Esophagus (tissue), 2 donors: ENCODE results near the gene TMEM271. TPM values are rescaled to one million over a fixed set of nuclear protein-coding genes. Genes with fewer than 3 reads are reported as not detected.

Experiments used
- H3K27ac ChIP-seq, 2 donors: one replicate each; pipeline ENCODE4 v1.5.1; 2013; ENCODE audit warnings: low read depth in 2 of 2, mild to moderate bottlenecking in 2 of 2, inconsistent platforms in 1 of 2, low read length in 1 of 2, moderate library complexity in 1 of 2
- H3K27me3 ChIP-seq, 2 donors: one replicate each; pipeline ENCODE4 v1.6.1; 2013; ENCODE audit warnings: low read length in 2 of 2, control low read depth in 1 of 2, mild to moderate bottlenecking in 1 of 2; ENCODE audit not compliant: insufficient read depth in 2 of 2, control insufficient read depth in 1 of 2
- H3K36me3 ChIP-seq, 2 donors: one replicate each; pipeline ENCODE4 v1.6.1; 2013; ENCODE audit warnings: low read length in 1 of 2; ENCODE audit not compliant: control insufficient read depth in 2 of 2, insufficient read depth in 2 of 2
- H3K4me1 ChIP-seq, 2 donors: one replicate each; pipeline ENCODE4 v1.6.1; 2013; ENCODE audit warnings: low read length in 1 of 2; ENCODE audit not compliant: control insufficient read depth in 2 of 2, insufficient read depth in 2 of 2
- H3K4me3 ChIP-seq, 2 donors: one replicate each; pipeline ENCODE4 v1.5.1; 2013; ENCODE audit warnings: low read length in 2 of 2, mild to moderate bottlenecking in 2 of 2, low read depth in 1 of 2, moderate library complexity in 1 of 2
- H3K9me3 ChIP-seq, 2 donors: one replicate each; pipeline ENCODE4 v1.6.1; 2013; ENCODE audit warnings: mild to moderate bottlenecking in 2 of 2, low read depth in 1 of 2, low read length in 1 of 2, moderate library complexity in 1 of 2; ENCODE audit not compliant: control insufficient read depth in 2 of 2, insufficient read depth in 1 of 2
- WGBS, 2 donors: extraction: QIAGEN DNeasy Blood & Tissue Kit; methylation state at CpG; one replicate each; pipeline ENCODE4 v1.1.7; 2013; 5-methylcytosine and 5-hydroxymethylcytosine counted together
- polyA plus RNA-seq, 2 donors: library from polyadenylated mRNA; stranded (reverse); fragments of 200-250 nt; gene quantifications; one replicate each; pipeline ENCODE4 v1.2.3, GENCODE V29; 2013
- donor health status: healthy with polysubstance abuse.
- donor health status: Bipolar disorder and iron deficiency.

TMEM271 gene
- polyA plus RNA-seq, 2 donors, result 0.08 TPM

- Histone ChIP-seq H3K27me3 (no peaks in the 10 kb centered on the region), H3K4me3 (no peak overlapping the region), H3K4me1 (no peaks in the 10 kb centered on the region), H3K27ac (no peak overlapping the region), H3K36me3 (no peaks in the 10 kb centered on the region), H3K9me3 (no peaks in the 10 kb centered on the region)
- 74 to 87% methylated on average over 5 of the region's 5 CpGs for WGBS, 2 donors
Measured at GRCh38 chr4:545612-546011, 30.5 kb downstream of the TMEM271 start.

DNA sequence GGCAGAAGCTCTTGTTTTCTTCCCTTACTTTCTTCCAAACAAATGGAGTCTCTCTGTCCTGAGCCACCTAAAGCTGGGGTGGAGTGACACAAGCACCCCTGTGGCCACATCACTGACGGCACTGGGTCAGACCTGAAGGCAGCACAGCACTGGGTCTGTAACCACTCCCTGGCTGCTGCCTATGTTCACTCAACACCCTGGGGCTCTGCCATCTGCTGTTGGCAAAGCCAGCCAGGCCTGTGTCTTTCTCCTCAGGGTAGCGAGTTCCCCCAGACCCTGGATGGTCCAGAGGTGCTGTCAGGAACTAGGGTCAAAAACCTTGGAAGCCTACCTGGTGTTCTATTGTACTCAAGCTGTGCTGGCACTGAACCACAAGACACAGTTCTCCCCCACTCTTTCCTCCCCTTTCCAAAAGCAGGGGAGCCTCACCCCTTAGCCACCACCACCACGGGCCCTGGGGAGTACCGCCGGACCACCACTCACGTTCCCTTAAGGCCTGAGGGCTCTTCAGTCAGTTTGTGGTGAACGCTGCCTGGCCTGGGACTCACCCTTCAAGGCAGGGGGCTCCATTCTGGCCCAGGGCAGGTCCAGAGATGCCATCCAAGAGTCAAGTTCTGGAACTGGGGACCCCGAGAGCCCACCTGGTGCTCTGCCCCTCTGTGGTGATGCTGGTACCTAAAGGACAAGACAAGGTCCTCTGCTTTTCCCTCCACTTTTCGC lies 31.5 kb downstream of the TMEM271 start:
- Histone ChIP-seq H3K4me3 (no peak overlapping the region), H3K27ac (no peak overlapping the region), H3K27me3 (no peaks in the 10 kb centered on the region), H3K36me3 (no peaks in the 10 kb centered on the region), H3K4me1 (no peaks in the 10 kb centered on the region), H3K9me3 (no peaks in the 10 kb centered on the region)
- 77 to 86% methylated on average over 9 of the region's 9 CpGs for WGBS, 2 donors

DNA sequence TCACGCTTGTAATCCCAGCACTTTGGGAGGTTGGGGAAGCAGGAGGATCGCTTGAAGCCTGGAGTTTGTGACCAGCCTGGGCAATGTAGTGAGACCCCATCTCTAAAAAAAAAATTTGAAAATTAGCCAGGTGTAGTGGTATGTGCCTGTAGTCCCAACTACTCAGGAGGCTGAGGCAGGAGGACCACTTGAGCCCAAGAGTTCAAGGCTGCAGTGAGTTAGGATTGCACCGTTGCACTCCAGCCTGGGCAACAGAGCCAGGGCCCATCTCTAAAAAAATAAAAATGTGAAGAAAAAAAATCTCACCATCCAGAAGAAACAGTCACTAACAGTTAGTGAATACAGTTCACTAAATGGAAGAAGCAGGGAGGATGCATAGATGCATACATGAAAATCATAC lies 34.8 kb downstream of the TMEM271 start:
- Histone ChIP-seq H3K27ac (no peak overlapping the region), H3K4me1 (no peaks in the 10 kb centered on the region), H3K9me3 (peaks cover 0 to 3% of the 10 kb centered on the region in 2 donors), H3K36me3 (peaks cover 4 to 10% of the 10 kb centered on the region in 2 donors), H3K4me3 (no peak overlapping the region), H3K27me3 (no peaks in the 10 kb centered on the region)
- 94 to 99% methylated on average over 3 of the region's 3 CpGs for WGBS, 2 donors

DNA sequence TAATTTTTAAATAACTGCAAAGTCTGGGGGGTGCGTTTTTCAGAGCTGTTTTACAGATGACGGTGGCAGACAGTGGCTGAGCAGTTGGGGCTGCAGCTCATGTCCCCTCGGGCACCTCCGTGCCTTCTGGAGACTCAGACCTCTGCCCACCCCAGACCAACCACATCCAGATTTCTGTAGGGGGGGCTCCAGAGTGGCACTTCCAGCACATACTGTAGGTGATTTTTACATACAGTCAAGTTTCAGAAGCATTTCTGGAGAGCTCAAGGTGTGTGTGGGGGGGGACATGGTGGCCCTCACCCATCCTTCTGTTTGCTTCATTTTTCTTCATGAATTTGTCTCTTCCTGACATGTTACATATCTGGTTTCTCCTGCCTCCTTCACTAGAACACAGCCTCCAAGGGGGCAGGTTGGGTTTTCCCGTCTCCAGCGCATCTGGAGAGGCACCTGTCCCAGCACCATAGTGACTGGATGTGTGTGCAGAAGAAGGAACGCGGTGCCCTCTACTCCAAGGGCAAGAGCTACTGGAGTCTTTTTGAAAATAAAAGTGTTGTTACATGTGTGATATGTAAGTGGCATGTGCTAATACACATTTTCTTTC lies 37.5 kb downstream of the TMEM271 start:
- Histone ChIP-seq H3K9me3 (peaks cover 0 to 3% of the 10 kb centered on the region in 2 donors), H3K4me1 (no peaks in the 10 kb centered on the region), H3K36me3 (peaks cover 10 to 30% of the 10 kb centered on the region in 2 donors), H3K27ac (no peak overlapping the region), H3K4me3 (no peak overlapping the region), H3K27me3 (no peaks in the 10 kb centered on the region)
- WGBS, 2 donors, result 93 to 96% methylated on average over 8 of the region's 8 CpGs

- whole genome bisulfite sequencing, 2 donors, result 94 to 95% methylated on average over 21 of the region's 21 CpGs
- Histone ChIP-seq H3K4me3 (no peak overlapping the region), H3K36me3 (peaks cover 10 to 35% of the 10 kb centered on the region in 2 donors), H3K4me1 (no peaks in the 10 kb centered on the region), H3K9me3 (peaks cover 0 to 3% of the 10 kb centered on the region in 2 donors), H3K27ac (no peak overlapping the region), H3K27me3 (no peaks in the 10 kb centered on the region)
Measured at GRCh38 chr4:537436-538264, 38.4 kb downstream of the TMEM271 start.

GRCh38 chr4:536351-536972 lies 39.6 kb downstream of the TMEM271 start:
- H3K9me3 ChIP-seq, result peaks cover 0 to 3% of the 10 kb centered on the region in 2 donors
- H3K27me3 ChIP-seq, result no peaks in the 10 kb centered on the region
- H3K27ac ChIP-seq, result no peak overlapping the region
- WGBS, 2 donors, result 95 to 96% methylated on average over 36 of the region's 36 CpGs
- H3K4me3 ChIP-seq, result no peak overlapping the region
- peaks cover 10 to 47% of the 10 kb centered on the region in 2 donors for H3K36me3 ChIP-seq
- H3K4me1 ChIP-seq, result no peaks in the 10 kb centered on the region

DNA sequence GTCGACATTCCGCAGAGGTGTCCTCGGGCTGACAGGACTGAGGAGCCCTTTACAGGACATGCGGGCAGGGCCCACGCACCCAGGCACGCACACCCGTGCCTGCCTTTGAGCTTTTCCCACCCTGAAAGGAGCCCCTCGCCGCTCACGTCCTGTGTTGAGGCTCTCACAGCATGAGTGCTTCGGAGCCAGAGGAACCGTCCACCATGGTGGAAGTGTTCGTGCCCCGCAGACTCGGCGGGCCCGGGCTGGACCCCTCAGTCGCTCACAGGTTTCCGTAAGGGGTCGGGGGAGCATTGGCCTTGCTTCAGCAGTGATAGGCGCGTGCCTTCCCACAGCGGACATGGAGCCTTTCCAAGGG lies 40.2 kb downstream of the TMEM271 start:
- H3K27me3 ChIP-seq, result no peaks in the 10 kb centered on the region
- H3K4me3 ChIP-seq, result no peak overlapping the region
- 97 to 98% methylated on average over 18 to 23 of the region's 23 CpGs for WGBS, 2 donors
- H3K27ac ChIP-seq, result no peak overlapping the region
- peaks cover 0 to 3% of the 10 kb centered on the region in 2 donors for H3K9me3 ChIP-seq
- no peaks in the 10 kb centered on the region for H3K4me1 ChIP-seq
- peaks cover 11 to 52% of the 10 kb centered on the region in 2 donors for H3K36me3 ChIP-seq

- Histone ChIP-seq H3K36me3 (peaks cover 13 to 53% of the 10 kb centered on the region in 2 donors), H3K9me3 (peaks cover 0 to 3% of the 10 kb centered on the region in 2 donors), H3K27me3 (no peaks in the 10 kb centered on the region), H3K27ac (no peak overlapping the region), H3K4me1 (no peaks in the 10 kb centered on the region), H3K4me3 (no peak overlapping the region)
- WGBS, 2 donors, result 97 to 98% methylated on average over 33 to 39 of the region's 39 CpGs
Measured at GRCh38 chr4:535181-535923, 40.7 kb downstream of the TMEM271 start.
